ENCODE measurements around the gene ASIC4.

Gene ASIC4

DNA sequence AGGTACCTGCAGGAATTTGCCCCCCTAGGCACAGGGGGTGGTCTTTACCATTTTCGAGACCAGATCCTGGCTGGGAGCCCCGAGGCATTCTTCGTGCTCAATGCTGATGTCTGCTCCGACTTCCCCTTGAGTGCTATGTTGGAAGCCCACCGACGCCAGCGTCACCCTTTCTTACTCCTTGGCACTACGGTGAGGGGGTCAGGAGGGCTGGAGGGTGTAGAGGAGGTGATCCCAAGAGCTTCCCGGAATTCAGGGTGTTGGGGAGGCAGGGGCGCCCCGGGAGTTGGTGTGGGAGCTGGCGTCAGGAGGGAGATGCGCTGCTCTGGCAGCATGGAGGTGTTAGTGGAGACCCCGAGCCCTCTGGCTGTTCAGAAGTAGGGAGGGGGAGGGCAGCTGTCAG, 12.4 kb upstream of the ASIC4 start:
- H3K27me3 ChIP-seq (replicated peaks; ENCODE audit: control insufficient read depth, insufficient read depth, low read length), result no peaks in the 10 kb centered on the region
- peaks cover 23% of the 10 kb centered on the region for H3K36me3 ChIP-seq (ENCODE audit: control insufficient read depth, insufficient read depth, low read length)
- no peak overlapping the region for H3K4me3 ChIP-seq (replicated peaks; ENCODE audit: low read depth, low read length)
- TF ChIP-seq, protein P1, sequence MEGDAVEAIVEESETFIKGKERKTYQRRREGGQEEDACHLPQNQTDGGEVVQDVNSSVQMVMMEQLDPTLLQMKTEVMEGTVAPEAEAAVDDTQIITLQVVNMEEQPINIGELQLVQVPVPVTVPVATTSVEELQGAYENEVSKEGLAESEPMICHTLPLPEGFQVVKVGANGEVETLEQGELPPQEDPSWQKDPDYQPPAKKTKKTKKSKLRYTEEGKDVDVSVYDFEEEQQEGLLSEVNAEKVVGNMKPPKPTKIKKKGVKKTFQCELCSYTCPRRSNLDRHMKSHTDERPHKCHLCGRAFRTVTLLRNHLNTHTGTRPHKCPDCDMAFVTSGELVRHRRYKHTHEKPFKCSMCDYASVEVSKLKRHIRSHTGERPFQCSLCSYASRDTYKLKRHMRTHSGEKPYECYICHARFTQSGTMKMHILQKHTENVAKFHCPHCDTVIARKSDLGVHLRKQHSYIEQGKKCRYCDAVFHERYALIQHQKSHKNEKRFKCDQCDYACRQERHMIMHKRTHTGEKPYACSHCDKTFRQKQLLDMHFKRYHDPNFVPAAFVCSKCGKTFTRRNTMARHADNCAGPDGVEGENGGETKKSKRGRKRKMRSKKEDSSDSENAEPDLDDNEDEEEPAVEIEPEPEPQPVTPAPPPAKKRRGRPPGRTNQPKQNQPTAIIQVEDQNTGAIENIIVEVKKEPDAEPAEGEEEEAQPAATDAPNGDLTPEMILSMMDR (IDR thresholded peaks at IDR 0.05; ENCODE audit: insufficient read depth, low read length, poor library complexity, severe bottlenecking), result no peak
- no peak for DNase-seq (ENCODE audit: extremely low read depth, insufficient read length)

DNA sequence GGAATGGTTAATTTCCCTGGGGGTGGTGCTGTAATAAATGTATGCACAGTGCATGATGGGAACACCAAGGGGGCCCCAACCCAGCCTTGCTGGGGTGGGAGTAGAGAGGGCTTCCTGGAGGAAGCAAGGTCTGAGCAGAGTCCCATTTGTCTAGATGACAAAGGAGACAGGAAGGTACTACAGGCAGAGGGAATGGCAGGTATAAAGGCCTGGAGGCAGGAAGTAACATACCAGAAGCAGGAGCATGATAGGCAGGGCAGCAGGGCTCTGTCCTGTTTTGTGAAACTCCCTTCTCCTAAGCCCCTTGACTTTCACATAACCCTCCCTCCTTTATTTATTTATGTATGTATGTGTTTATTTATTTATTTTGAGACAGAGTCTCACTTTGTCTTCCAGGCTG, 11.7 kb upstream of the ASIC4 start:
- Histone ChIP-seq H3K27me3 (replicated peaks; ENCODE audit: control insufficient read depth, insufficient read depth, low read length) (no peaks in the 10 kb centered on the region), H3K36me3 (ENCODE audit: control insufficient read depth, insufficient read depth, low read length) (peaks cover 23% of the 10 kb centered on the region), H3K4me3 (replicated peaks; ENCODE audit: low read depth, low read length) (no peak overlapping the region)
- TF ChIP-seq, protein P1 (IDR thresholded peaks at IDR 0.05; ENCODE audit: insufficient read depth, low read length, poor library complexity, severe bottlenecking), result no peak
- DNase-seq (ENCODE audit: extremely low read depth, insufficient read length), result no peak

GRCh38 chr2:219505585-219505984, 8.7 kb upstream of the ASIC4 start:
- TF ChIP-seq, protein P1 (IDR thresholded peaks at IDR 0.05; ENCODE audit: insufficient read depth, low read length, poor library complexity, severe bottlenecking), result no peak
- peaks cover 25% of the 10 kb centered on the region for H3K36me3 ChIP-seq (ENCODE audit: control insufficient read depth, insufficient read depth, low read length)
- H3K4me3 ChIP-seq (replicated peaks; ENCODE audit: low read depth, low read length), result no peak overlapping the region
- DNase-seq (ENCODE audit: extremely low read depth, insufficient read length), result no peak
- H3K27me3 ChIP-seq (replicated peaks; ENCODE audit: control insufficient read depth, insufficient read depth, low read length), result no peaks in the 10 kb centered on the region; the same call in 1 of the 2 replicates

- H3K36me3 ChIP-seq (ENCODE audit: control insufficient read depth, insufficient read depth, low read length), result peaks cover 25% of the 10 kb centered on the region
- no peak for DNase-seq (ENCODE audit: extremely low read depth, insufficient read length)
- H3K4me3 ChIP-seq (replicated peaks; ENCODE audit: low read depth, low read length), result no peak overlapping the region
Observed at GRCh38 chr2:219506153-219506801, 8.0 kb upstream of the ASIC4 start.

GRCh38 chr2:219506802-219507526, 7.3 kb upstream of the ASIC4 start:
- H3K36me3 ChIP-seq (ENCODE audit: control insufficient read depth, insufficient read depth, low read length), result peaks cover 22% of the 10 kb centered on the region
- H3K27me3 ChIP-seq (replicated peaks; ENCODE audit: control insufficient read depth, insufficient read depth, low read length), result peaks cover 2% of the 10 kb centered on the region; the same call in 1 of the 2 replicates
- no peak for DNase-seq (ENCODE audit: extremely low read depth, insufficient read length)
- TF ChIP-seq, protein P1 (IDR thresholded peaks at IDR 0.05; ENCODE audit: insufficient read depth, low read length, poor library complexity, severe bottlenecking), result no peak
- no peak overlapping the region for H3K4me3 ChIP-seq (replicated peaks; ENCODE audit: low read depth, low read length)

More at GRCh38 chr2:219506153-219506801, 8.0 kb upstream of the ASIC4 start:
- TF ChIP-seq, protein P1 (IDR thresholded peaks at IDR 0.05; ENCODE audit: insufficient read depth, low read length, poor library complexity, severe bottlenecking), result no peak
- H3K27me3 ChIP-seq (replicated peaks; ENCODE audit: control insufficient read depth, insufficient read depth, low read length), result no peaks in the 10 kb centered on the region; the same call in 1 of the 2 replicates

Data from GM06990 (cell line).